ENCODE data around the gene SETD2.

Gene SETD2

DNA sequence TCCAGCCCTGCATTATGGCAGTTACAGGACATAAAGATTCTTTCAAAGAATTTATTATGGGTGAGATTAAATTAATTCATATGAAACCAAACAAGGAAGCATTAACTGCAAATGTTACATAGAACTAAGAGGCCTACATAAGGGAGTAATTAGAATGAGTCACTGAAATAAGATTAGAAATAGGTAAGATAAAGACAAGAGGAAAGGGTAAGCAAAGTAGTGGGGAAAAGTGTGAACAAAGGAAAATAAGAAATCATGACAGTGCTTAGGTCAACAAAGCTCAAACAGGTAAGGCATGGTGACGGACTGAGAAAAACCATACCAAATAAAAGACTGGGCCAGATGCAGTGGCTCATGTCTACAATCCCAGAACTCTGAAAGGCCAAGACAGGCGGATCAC is 74.3 kb downstream of the SETD2 start:
- TF ChIP-seq EGR1 (IDR thresholded peaks at IDR 0.05) (no peak), YY1 (IDR thresholded peaks at IDR 0.05; ENCODE audit: low read depth) (no peak), RAD21 (IDR thresholded peaks at IDR 0.05; ENCODE audit: low read depth) (no peak), TAF1 (IDR thresholded peaks at IDR 0.05; ENCODE audit: low read depth) (no peak), TEAD4 (IDR thresholded peaks at IDR 0.05) (no peak), TCF12 (IDR thresholded peaks at IDR 0.05; ENCODE audit: low read depth) (no peak), NFIC (IDR thresholded peaks at IDR 0.05) (no peak)
- TF ChIP-seq, protein P1, sequence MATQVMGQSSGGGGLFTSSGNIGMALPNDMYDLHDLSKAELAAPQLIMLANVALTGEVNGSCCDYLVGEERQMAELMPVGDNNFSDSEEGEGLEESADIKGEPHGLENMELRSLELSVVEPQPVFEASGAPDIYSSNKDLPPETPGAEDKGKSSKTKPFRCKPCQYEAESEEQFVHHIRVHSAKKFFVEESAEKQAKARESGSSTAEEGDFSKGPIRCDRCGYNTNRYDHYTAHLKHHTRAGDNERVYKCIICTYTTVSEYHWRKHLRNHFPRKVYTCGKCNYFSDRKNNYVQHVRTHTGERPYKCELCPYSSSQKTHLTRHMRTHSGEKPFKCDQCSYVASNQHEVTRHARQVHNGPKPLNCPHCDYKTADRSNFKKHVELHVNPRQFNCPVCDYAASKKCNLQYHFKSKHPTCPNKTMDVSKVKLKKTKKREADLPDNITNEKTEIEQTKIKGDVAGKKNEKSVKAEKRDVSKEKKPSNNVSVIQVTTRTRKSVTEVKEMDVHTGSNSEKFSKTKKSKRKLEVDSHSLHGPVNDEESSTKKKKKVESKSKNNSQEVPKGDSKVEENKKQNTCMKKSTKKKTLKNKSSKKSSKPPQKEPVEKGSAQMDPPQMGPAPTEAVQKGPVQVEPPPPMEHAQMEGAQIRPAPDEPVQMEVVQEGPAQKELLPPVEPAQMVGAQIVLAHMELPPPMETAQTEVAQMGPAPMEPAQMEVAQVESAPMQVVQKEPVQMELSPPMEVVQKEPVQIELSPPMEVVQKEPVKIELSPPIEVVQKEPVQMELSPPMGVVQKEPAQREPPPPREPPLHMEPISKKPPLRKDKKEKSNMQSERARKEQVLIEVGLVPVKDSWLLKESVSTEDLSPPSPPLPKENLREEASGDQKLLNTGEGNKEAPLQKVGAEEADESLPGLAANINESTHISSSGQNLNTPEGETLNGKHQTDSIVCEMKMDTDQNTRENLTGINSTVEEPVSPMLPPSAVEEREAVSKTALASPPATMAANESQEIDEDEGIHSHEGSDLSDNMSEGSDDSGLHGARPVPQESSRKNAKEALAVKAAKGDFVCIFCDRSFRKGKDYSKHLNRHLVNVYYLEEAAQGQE (IDR thresholded peaks at IDR 0.05; ENCODE audit: low read depth) = no peak
- TF ChIP-seq, protein P2, sequence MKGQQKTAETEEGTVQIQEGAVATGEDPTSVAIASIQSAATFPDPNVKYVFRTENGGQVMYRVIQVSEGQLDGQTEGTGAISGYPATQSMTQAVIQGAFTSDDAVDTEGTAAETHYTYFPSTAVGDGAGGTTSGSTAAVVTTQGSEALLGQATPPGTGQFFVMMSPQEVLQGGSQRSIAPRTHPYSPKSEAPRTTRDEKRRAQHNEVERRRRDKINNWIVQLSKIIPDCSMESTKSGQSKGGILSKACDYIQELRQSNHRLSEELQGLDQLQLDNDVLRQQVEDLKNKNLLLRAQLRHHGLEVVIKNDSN (IDR thresholded peaks at IDR 0.05) = no peak

DNA sequence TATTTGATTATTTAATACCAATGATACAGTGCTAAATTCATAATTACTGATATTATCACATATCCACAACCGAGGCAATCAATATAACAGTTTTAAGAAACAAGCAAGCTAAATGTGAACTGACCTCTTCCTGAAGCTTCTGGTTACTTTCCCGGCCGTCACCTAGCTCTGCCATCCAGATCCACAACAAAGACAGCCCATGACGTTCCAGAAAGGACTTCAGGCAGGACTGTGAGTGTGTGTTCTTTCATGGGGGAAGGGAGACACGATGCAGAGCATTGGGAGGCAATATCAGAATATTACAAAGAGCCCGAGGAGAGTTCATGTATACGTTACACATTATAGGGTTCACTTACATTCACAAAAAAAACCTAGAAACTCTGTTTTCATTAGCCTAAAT is 77.8 kb downstream of the SETD2 start:
- TF ChIP-seq, protein P1 (IDR thresholded peaks at IDR 0.05; ENCODE audit: low read depth) = no peak

DNA sequence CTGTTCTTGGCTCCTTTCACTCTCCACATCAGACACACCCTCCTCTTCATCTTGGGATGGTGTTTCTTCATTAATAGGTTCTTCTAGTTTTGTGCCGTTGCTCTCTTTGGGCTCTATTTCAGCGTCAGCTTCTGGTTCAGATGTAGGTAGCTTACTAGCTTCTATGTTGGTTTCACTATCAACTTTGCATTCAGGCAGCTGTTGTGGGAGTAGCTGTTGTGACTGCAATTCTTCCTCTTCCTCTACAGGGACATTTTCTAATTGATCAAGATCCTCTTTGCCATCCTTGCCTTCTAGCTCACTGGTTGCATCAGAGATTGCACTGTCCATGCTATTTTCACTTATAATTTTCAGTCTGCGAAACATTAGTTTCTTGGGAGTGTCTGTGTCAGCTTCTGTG is 80.1 kb downstream of the SETD2 start:
- TF ChIP-seq TCF12 (IDR thresholded peaks at IDR 0.05; ENCODE audit: low read depth) = no peak
- no peak for TF ChIP-seq TAF1 (IDR thresholded peaks at IDR 0.05; ENCODE audit: low read depth)
- TF ChIP-seq RAD21 (IDR thresholded peaks at IDR 0.05; ENCODE audit: low read depth) = no peak
- TF ChIP-seq, protein P1 (IDR thresholded peaks at IDR 0.05; ENCODE audit: low read depth) = no peak
- TF ChIP-seq TEAD4 (IDR thresholded peaks at IDR 0.05) = no peak
- TF ChIP-seq YY1 (IDR thresholded peaks at IDR 0.05; ENCODE audit: low read depth) = no peak
- TF ChIP-seq EGR1 (IDR thresholded peaks at IDR 0.05) = no peak
- TF ChIP-seq ZBTB7A (IDR thresholded peaks at IDR 0.05; ENCODE audit: low read depth) = no peak
- TF ChIP-seq, protein P2 (IDR thresholded peaks at IDR 0.05) = no peak
- TF ChIP-seq, protein P3, sequence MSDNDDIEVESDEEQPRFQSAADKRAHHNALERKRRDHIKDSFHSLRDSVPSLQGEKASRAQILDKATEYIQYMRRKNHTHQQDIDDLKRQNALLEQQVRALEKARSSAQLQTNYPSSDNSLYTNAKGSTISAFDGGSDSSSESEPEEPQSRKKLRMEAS (IDR thresholded peaks at IDR 0.05) = no peak
- TF ChIP-seq FOXM1 (IDR thresholded peaks at IDR 0.05; ENCODE audit: borderline replicate concordance, low read depth) = no peak
- TF ChIP-seq NFIC (IDR thresholded peaks at IDR 0.05) = no peak
- no peak for TF ChIP-seq CEBPB (IDR thresholded peaks at IDR 0.05)
- no peak for TF ChIP-seq EP300 (IDR thresholded peaks at IDR 0.05; ENCODE audit: borderline replicate concordance)
- TF ChIP-seq CREB1 (IDR thresholded peaks at IDR 0.05; ENCODE audit: low read depth) = no peak

DNA sequence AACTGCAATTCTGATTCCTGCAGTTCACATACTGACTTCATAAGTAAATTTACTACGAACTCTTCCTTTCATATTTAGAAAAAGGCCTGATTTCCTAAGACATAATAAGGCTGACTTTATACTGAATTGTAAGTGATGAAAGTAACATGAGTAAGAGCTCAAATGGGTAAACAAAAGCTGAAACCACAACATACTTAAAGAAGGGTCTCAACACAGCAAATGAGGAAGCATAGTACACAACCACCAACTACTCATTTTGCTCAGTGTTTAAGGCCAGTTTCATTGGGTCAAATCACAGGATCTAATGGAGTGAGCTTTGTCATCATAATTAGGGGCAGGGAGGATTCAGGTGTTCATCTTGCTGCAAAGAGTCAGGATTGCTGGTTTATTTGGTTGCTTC is 81.4 kb downstream of the SETD2 start:
- TF ChIP-seq, protein P2 (IDR thresholded peaks at IDR 0.05) = no peak
- TF ChIP-seq CREB1 (IDR thresholded peaks at IDR 0.05; ENCODE audit: low read depth) (no peak), NFIC (IDR thresholded peaks at IDR 0.05) (no peak), RAD21 (IDR thresholded peaks at IDR 0.05; ENCODE audit: low read depth) (no peak), YY1 (IDR thresholded peaks at IDR 0.05; ENCODE audit: low read depth) (no peak), ZBTB7A (IDR thresholded peaks at IDR 0.05; ENCODE audit: low read depth) (no peak), TAF1 (IDR thresholded peaks at IDR 0.05; ENCODE audit: low read depth) (no peak), TEAD4 (IDR thresholded peaks at IDR 0.05) (no peak), CEBPB (IDR thresholded peaks at IDR 0.05) (no peak), EP300 (IDR thresholded peaks at IDR 0.05; ENCODE audit: borderline replicate concordance) (no peak), FOXM1 (IDR thresholded peaks at IDR 0.05; ENCODE audit: borderline replicate concordance, low read depth) (no peak), EGR1 (IDR thresholded peaks at IDR 0.05) (no peak), TCF12 (IDR thresholded peaks at IDR 0.05; ENCODE audit: low read depth) (no peak)
- TF ChIP-seq, protein P1 (IDR thresholded peaks at IDR 0.05; ENCODE audit: low read depth) = no peak
- TF ChIP-seq, protein P3 (IDR thresholded peaks at IDR 0.05) = no peak
